ENCODE data around the gene SLC44A3. TPM values are rescaled to one million over a fixed set of nuclear protein-coding genes. Genes with fewer than 3 reads are reported as not detected.

The SLC44A3 gene
- total RNA-seq, 2 donors from 2014 or later, result 55.4 to 71.4 TPM

DNA sequence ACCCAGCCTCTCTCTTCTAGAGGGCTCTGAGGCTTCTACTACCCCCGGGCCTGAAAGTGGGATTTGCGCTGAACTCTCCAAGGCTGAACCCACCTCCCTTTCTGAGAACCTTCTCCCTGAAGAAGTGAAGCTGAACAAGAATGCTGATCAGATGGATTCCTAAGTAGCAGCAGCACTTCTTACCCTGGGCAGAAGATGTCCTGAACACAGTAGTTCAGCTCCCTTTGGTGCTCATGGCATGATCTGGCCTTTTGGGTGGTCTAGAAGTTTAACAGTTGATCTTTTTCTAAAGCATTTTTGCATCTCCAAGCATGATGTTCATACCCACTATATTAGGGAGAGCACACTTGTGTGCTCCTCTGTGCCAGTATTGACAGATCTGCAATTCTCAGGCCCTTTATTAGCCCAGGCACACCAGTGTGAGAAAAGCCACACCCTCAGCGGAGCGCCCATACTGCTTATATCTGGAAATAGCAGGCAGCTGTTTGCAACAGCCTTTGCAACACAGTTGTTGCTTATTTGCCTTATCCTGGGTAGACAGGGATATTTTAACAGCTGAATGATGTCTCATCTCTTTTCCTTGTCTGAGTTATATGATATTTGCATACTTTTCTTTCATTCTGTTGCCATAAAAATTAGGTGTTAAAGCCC is 72.6 kb downstream of the SLC44A3 start:
- Histone ChIP-seq H3K27ac (no peak overlapping the region), H3K36me3 (peaks cover 4% of the 10 kb centered on the region), H3K4me1 (no peaks in the 10 kb centered on the region), H3K27me3 (no peaks in the 10 kb centered on the region), H3K9ac (ENCODE audit: low read depth in 2 of 2, low read length in 2 of 2) (no peak overlapping the region), H3K4me3 (no peak overlapping the region), H3K9me3 (no peaks in the 10 kb centered on the region)
- peak; percentile 28 for DNase-seq
- intact Hi-C loops (cut with DNase I), result no loop called here
- TF ChIP-seq, protein P1, sequence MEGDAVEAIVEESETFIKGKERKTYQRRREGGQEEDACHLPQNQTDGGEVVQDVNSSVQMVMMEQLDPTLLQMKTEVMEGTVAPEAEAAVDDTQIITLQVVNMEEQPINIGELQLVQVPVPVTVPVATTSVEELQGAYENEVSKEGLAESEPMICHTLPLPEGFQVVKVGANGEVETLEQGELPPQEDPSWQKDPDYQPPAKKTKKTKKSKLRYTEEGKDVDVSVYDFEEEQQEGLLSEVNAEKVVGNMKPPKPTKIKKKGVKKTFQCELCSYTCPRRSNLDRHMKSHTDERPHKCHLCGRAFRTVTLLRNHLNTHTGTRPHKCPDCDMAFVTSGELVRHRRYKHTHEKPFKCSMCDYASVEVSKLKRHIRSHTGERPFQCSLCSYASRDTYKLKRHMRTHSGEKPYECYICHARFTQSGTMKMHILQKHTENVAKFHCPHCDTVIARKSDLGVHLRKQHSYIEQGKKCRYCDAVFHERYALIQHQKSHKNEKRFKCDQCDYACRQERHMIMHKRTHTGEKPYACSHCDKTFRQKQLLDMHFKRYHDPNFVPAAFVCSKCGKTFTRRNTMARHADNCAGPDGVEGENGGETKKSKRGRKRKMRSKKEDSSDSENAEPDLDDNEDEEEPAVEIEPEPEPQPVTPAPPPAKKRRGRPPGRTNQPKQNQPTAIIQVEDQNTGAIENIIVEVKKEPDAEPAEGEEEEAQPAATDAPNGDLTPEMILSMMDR (IDR thresholded peaks at IDR 0.05), result no peak

DNA sequence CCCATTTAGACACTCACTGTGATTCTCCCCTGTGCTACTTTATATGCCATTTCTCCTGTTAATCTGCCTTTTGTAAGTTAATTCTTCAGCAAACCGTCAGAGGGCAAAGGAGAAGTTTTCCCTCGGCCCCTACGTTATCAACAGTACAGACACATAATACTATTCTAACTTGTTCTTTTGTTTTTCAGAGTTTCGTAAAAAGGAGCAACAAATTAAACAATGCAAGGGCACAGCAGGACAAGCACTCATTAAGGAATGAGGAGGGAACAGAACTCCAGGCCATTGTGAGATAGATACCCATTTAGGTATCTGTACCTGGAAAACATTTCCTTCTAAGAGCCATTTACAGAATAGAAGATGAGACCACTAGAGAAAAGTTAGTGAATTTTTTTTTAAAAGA is 74.5 kb downstream of the SLC44A3 start:
- Histone ChIP-seq H3K9me3 (no peaks in the 10 kb centered on the region), H3K27ac (no peak overlapping the region), H3K4me3 (no peak overlapping the region), H3K36me3 (peaks cover 6% of the 10 kb centered on the region), H3K9ac (ENCODE audit: low read depth in 2 of 2, low read length in 2 of 2) (no peak overlapping the region), H3K27me3 (no peaks in the 10 kb centered on the region), H3K4me1 (no peaks in the 10 kb centered on the region)
- intact Hi-C loops (cut with DNase I), result no loop called here
- no peak for DNase-seq
- TF ChIP-seq, protein P1 (IDR thresholded peaks at IDR 0.05), result no peak

DNA sequence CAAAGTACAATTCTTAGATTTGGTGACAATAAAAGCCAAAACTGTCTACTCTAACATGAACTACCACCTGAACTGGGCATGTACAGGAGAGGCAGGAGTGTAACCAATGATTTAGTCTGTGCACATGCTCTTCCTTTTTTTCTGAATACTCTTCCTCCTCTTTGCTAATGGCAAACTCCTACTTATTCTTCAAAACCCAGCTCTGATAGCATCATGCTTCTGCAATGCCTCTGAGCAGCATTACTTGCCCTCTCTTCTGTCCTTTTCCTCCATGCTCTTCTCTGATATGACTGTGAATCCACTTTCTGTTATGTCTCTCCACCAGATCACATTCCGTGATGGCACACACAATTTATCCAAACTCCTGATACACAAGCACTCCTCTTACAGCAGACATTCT is 75.4 kb downstream of the SLC44A3 start:
- Histone ChIP-seq H3K9ac (ENCODE audit: low read depth in 2 of 2, low read length in 2 of 2) (no peak overlapping the region), H3K4me1 (no peaks in the 10 kb centered on the region), H3K4me3 (no peak overlapping the region), H3K36me3 (peaks cover 6% of the 10 kb centered on the region), H3K27me3 (no peaks in the 10 kb centered on the region), H3K9me3 (no peaks in the 10 kb centered on the region), H3K27ac (no peak overlapping the region)
- intact Hi-C loops (cut with DNase I), result no loop called here
- no peak for DNase-seq
- TF ChIP-seq, protein P1 (IDR thresholded peaks at IDR 0.05), result no peak

DNA sequence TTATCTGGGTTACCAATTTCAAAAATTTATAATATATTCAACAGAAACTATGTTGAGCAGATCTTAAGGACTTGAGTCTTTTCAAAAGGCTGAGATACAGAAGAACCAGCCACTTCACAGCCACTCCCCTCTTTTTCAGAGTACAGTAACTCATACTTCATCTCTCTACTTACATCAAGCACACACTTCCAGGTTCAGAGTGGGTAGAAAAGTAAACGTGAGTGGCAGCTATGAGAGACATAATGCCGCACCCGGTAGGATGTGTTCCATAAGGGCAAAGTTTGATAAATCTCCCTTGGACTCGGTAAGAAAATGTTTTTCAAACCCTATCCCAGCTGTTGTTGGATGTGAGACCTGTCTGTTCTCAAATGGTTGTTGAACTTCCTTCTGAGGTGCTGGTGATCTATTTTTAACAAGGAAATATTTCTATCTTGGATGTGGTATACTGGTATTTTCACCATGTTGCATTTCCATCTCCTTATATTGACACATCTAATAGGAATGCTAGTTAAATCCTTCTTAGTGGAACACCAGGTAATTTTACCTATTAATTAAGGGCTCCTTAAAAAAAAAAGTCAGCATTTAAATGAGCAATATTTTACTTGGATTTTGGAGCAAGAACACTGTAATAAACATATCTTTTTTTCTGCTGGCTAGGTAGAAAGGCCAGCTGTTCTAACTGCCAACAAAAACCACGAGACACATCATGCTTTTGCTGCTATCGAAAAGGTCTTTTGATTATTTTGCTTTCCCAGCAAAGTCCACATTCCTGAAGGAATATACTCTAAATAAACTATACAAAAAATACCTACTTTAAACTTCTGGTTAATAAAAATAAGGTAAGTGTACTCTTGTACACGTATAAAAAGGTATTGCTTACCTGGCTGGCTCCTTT is 78.6 kb downstream of the SLC44A3 start:
- TF ChIP-seq, protein P1 (IDR thresholded peaks at IDR 0.05), result no peak
- H3K4me1 ChIP-seq, result no peaks in the 10 kb centered on the region
- no peak overlapping the region for H3K9ac ChIP-seq (ENCODE audit: low read depth in 2 of 2, low read length in 2 of 2)
- H3K4me3 ChIP-seq, result no peak overlapping the region
- H3K27ac ChIP-seq, result no peak overlapping the region
- no peaks in the 10 kb centered on the region for H3K9me3 ChIP-seq
- H3K27me3 ChIP-seq, result no peaks in the 10 kb centered on the region
- peaks cover 6% of the 10 kb centered on the region for H3K36me3 ChIP-seq
- intact Hi-C loops (cut with DNase I), result no loop called here
- DNase-seq, result no peak

DNA sequence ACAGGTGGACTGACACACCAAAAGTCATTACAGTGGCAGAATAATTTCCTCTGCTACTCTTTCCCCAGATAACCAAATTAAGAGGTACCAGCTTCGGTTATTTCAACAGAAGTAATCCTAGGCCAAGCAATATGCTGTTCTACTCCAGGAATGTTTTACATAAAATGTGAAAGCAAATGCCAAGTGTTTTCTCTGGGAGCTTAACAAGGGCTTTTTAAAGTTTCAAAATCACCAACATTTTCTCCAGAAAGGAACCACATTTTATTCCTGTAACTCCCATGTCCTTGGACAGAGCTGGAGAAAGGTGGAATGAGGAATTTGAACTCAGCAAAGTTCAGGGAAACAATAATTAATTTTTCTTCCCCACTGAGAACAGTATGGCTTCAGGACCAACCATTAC is 79.6 kb downstream of the SLC44A3 start:
- H3K27ac ChIP-seq, result no peak overlapping the region
- intact Hi-C loops (cut with DNase I), result no loop called here
- no peaks in the 10 kb centered on the region for H3K4me1 ChIP-seq
- no peaks in the 10 kb centered on the region for H3K27me3 ChIP-seq
- peaks cover 6% of the 10 kb centered on the region for H3K36me3 ChIP-seq
- TF ChIP-seq, protein P1 (IDR thresholded peaks at IDR 0.05), result no peak
- H3K9ac ChIP-seq (ENCODE audit: low read depth in 2 of 2, low read length in 2 of 2), result no peak overlapping the region
- H3K4me3 ChIP-seq, result no peak overlapping the region
- DNase-seq, result no peak
- H3K9me3 ChIP-seq, result no peaks in the 10 kb centered on the region
